H9 (cell line): ENCODE data around the gene RBFOX2. TPM values are rescaled to one million over a fixed set of nuclear protein-coding genes. Genes with fewer than 3 reads are reported as not detected.

ENCODE experiments used
- DNase-seq: peaks from one replicate; pipeline ENCODE4 v3.0.0-alpha.2; 2017
- H2AFZ ChIP-seq: one replicate; pipeline ENCODE4 v1.6.1; 2013; ENCODE audit warnings: mild to moderate bottlenecking, low read length, control low read depth, moderate library complexity
- H2AK5ac ChIP-seq: 2 replicates; pipeline ENCODE4 v1.6.1; 2013; ENCODE audit warnings: low read length, control low read depth, mixed read lengths; ENCODE audit not compliant: insufficient read length
- H2BK120ac ChIP-seq: one replicate; pipeline ENCODE4 v1.6.1; 2013; ENCODE audit warnings: low read depth, mild to moderate bottlenecking, low read length, control low read depth, inconsistent platforms; ENCODE audit not compliant: poor library complexity, severe bottlenecking
- H2BK12ac ChIP-seq: 2 replicates; pipeline ENCODE4 v1.6.1; 2013; ENCODE audit warnings: low read length, control low read depth, mixed read lengths, low read depth; ENCODE audit not compliant: insufficient read length
- H2BK15ac ChIP-seq: 2 replicates; pipeline ENCODE4 v1.6.1; 2013; ENCODE audit warnings: low read depth, low read length, control low read depth
- H2BK20ac ChIP-seq: one replicate; pipeline ENCODE4 v1.6.1; 2013; ENCODE audit warnings: low read depth, mild to moderate bottlenecking, low read length, control low read depth, inconsistent platforms; ENCODE audit not compliant: poor library complexity, severe bottlenecking
- H2BK5ac ChIP-seq: 2 replicates; pipeline ENCODE4 v1.6.1; 2013; ENCODE audit warnings: low read length, control low read depth, mixed read lengths; ENCODE audit not compliant: insufficient read length
- H3K14ac ChIP-seq: 2 replicates; pipeline ENCODE4 v1.6.1; 2013; ENCODE audit warnings: low read length, control low read depth; ENCODE audit not compliant: insufficient read depth
- H3K18ac ChIP-seq: 2 replicates; pipeline ENCODE4 v1.6.1; 2013; ENCODE audit warnings: low read depth, mild to moderate bottlenecking, mixed read lengths, low read length, control low read depth; ENCODE audit not compliant: insufficient read length
- H3K23ac ChIP-seq: 2 replicates; pipeline ENCODE4 v1.6.1; 2013; ENCODE audit warnings: low read length, control low read depth, mixed read lengths, low read depth; ENCODE audit not compliant: insufficient read length
- H3K23me2 ChIP-seq: 2 replicates; pipeline ENCODE4 v1.6.1; 2013; ENCODE audit warnings: low read depth, mild to moderate bottlenecking, mixed read lengths, low read length, control low read depth; ENCODE audit not compliant: insufficient read length, poor library complexity, severe bottlenecking
- H3K27ac ChIP-seq: 2 replicates; pipeline ENCODE4 v1.5.1; 2013; ENCODE audit warnings: low read length, control low read depth, mixed read lengths, low read depth; ENCODE audit not compliant: insufficient read length
- H3K27me3 ChIP-seq: 2 replicates; pipeline ENCODE4 v1.6.1; 2013; ENCODE audit warnings: low read length, control low read depth, inconsistent platforms; ENCODE audit not compliant: insufficient read depth
- H3K4ac ChIP-seq: 2 replicates; pipeline ENCODE4 v1.6.1; 2013; ENCODE audit warnings: low read depth, mild to moderate bottlenecking, control low read depth, inconsistent platforms, low read length, moderate library complexity
- H3K4me1 ChIP-seq: 2 replicates; pipeline ENCODE4 v1.6.1; 2013; ENCODE audit warnings: low read length, control low read depth, inconsistent platforms; ENCODE audit not compliant: insufficient read depth
- H3K4me2 ChIP-seq: 2 replicates; pipeline ENCODE4 v1.6.1; 2013; ENCODE audit warnings: low read length, control low read depth, mixed read lengths; ENCODE audit not compliant: insufficient read length, insufficient read depth
- H3K56ac ChIP-seq: 2 replicates; pipeline ENCODE4 v1.6.1; 2013; ENCODE audit warnings: low read depth, mild to moderate bottlenecking, mixed read lengths, low read length, control low read depth; ENCODE audit not compliant: insufficient read length
- H3K79me1 ChIP-seq: 2 replicates; pipeline ENCODE4 v1.6.1; 2013; ENCODE audit warnings: low read depth, mild to moderate bottlenecking, moderate library complexity, low read length, control low read depth, inconsistent platforms; ENCODE audit not compliant: insufficient read depth, poor library complexity, severe bottlenecking
- H3K79me2 ChIP-seq: 2 replicates; pipeline ENCODE4 v1.6.1; 2013; ENCODE audit warnings: low read length, control low read depth, inconsistent platforms; ENCODE audit not compliant: insufficient read depth
- H3K9ac ChIP-seq: 2 replicates; pipeline ENCODE4 v1.6.1; 2013; ENCODE audit warnings: low read length, control low read depth, mixed read lengths; ENCODE audit not compliant: insufficient read length; ENCODE audit errors: extremely low read depth
- H3K9me3 ChIP-seq: one replicate; pipeline ENCODE4 v1.6.1; 2013; ENCODE audit warnings: low read depth, low read length, inconsistent platforms; ENCODE audit not compliant: control insufficient read depth
- H3T11ph ChIP-seq: one replicate; pipeline ENCODE4 v1.6.1; 2013; ENCODE audit warnings: mild to moderate bottlenecking, low read length, control low read depth, inconsistent platforms
- H4K20me1 ChIP-seq: one replicate; pipeline ENCODE4 v1.6.1; 2013; ENCODE audit not compliant: control insufficient read depth, insufficient read length, insufficient read depth
- H4K5ac ChIP-seq: 2 replicates; pipeline ENCODE4 v1.6.1; 2013; ENCODE audit warnings: low read depth, mild to moderate bottlenecking, mixed read lengths, low read length, control low read depth; ENCODE audit not compliant: insufficient read length
- H4K8ac ChIP-seq: replicated peaks from 2 replicates; pipeline ENCODE4 v1.6.1; 2013; ENCODE audit warnings: low read length, control low read depth, mixed read lengths, low read depth; ENCODE audit not compliant: insufficient read length
- H4K91ac ChIP-seq: 2 replicates; pipeline ENCODE4 v1.6.1; 2013; ENCODE audit warnings: low read depth, mild to moderate bottlenecking, moderate library complexity, mixed read lengths, low read length, control low read depth; ENCODE audit not compliant: insufficient read length
- H3K27ac Mint-ChIP-seq, 3 experiments: 2 replicates in 2 of 3; 3 replicates in 1 of 3; pipeline ENCODE4 v1.8.0; 2020 to 2021; ENCODE audit warnings: mixed read lengths in 3 of 3, mild to moderate bottlenecking in 1 of 3, moderate library complexity in 1 of 3
- H3K27me3 Mint-ChIP-seq: 2 replicates; pipeline ENCODE4 v1.8.0; 2021; ENCODE audit warnings: low read depth, mild to moderate bottlenecking, moderate library complexity, mixed read lengths
- H3K36me3 Mint-ChIP-seq, 3 experiments: 2 replicates in 2 of 3; 3 replicates in 1 of 3; pipeline ENCODE4 v1.8.0; 2020 to 2021; ENCODE audit warnings: low read depth in 3 of 3, mixed read lengths in 3 of 3; ENCODE audit not compliant: insufficient read depth in 1 of 3
- H3K4me1 Mint-ChIP-seq, 2 experiments: 2 replicates each; pipeline ENCODE4 v1.8.0; 2020; ENCODE audit warnings: mixed read lengths in 2 of 2
- H3K4me3 Mint-ChIP-seq, 2 experiments: 2 replicates in 1 of 2; 3 replicates in 1 of 2; pipeline ENCODE4 v1.8.0; 2020 to 2021; ENCODE audit warnings: mild to moderate bottlenecking in 2 of 2, mixed read lengths in 2 of 2, moderate library complexity in 1 of 2
- H3K9me3 Mint-ChIP-seq, 2 experiments: 2 replicates in 1 of 2; 3 replicates in 1 of 2; pipeline ENCODE4 v1.8.0; 2020; ENCODE audit warnings: mild to moderate bottlenecking in 2 of 2, mixed read lengths in 2 of 2, moderate library complexity in 1 of 2
- WGBS: extraction: QIAGEN DNeasy Blood & Tissue Kit; methylation state at CpG from one replicate; pipeline ENCODE4 v1.1.7; 2013; ENCODE audit warnings: missing lambda C conversion rate, low lambda C conversion rate, mixed read lengths; ENCODE audit not compliant: insufficient read length; ENCODE audit errors: extremely low coverage; 5-methylcytosine and 5-hydroxymethylcytosine counted together
- total RNA-seq: library from RNA; stranded (reverse); gene quantifications from 2 replicates; pipeline ENCODE4 v1.2.1, GENCODE V29; 2021
- TF ChIP-seq, protein P1 (sequence below): fragments of 200-600 bp; sonication (generic); conservative IDR thresholded peaks from 3 replicates; pipeline ENCODE4 v1.8.0; 2021; ENCODE audit warnings: antibody characterized with exemption, mild to moderate bottlenecking

Gene RBFOX2
- total RNA-seq, 1 experiment from 2014 or later, result 84.7 TPM

DNA sequence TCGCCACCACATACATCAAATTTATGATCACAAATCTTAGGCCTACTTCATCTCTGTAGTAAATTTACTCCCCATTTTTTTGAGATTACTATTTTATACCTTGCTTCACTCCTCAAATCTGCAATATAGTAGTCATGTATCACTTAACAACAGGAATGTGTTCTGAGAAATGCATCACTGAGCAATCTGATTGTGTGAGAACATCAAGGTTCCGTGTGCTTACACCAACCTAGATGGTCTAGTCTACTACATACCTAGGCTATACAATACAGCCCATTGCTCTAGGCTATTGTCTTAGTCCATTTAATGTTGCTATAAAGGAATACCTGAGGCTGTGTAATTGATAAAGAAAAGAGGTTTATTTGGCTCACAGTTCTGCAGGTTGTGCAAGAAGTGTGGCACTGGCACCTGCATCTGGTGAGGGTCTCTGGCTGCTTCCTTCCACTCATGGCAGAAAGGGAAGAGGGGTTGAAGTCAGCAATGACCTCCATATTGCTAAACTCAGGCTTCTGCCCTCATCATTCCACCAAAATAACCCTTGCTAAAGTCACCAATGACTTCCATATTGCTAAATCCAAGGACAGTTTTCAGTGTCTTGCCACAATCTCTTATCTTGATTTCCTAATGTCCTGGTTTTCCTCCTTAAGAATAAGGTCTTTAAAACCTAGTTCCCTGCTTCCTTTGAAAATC, 140.3 kb downstream of the RBFOX2 start:
- no peak overlapping the region for H4K5ac ChIP-seq
- no peak overlapping the region for H3K56ac ChIP-seq
- no peaks in the 10 kb centered on the region for H3K9me3 ChIP-seq
- H3K14ac ChIP-seq, result no peak overlapping the region
- H3K79me1 ChIP-seq, result peaks cover 5% of the 10 kb centered on the region
- no peak overlapping the region for H2AK5ac ChIP-seq
- H2BK15ac ChIP-seq, result no peak overlapping the region
- no peak overlapping the region for H3K9ac ChIP-seq
- TF ChIP-seq, protein P1, sequence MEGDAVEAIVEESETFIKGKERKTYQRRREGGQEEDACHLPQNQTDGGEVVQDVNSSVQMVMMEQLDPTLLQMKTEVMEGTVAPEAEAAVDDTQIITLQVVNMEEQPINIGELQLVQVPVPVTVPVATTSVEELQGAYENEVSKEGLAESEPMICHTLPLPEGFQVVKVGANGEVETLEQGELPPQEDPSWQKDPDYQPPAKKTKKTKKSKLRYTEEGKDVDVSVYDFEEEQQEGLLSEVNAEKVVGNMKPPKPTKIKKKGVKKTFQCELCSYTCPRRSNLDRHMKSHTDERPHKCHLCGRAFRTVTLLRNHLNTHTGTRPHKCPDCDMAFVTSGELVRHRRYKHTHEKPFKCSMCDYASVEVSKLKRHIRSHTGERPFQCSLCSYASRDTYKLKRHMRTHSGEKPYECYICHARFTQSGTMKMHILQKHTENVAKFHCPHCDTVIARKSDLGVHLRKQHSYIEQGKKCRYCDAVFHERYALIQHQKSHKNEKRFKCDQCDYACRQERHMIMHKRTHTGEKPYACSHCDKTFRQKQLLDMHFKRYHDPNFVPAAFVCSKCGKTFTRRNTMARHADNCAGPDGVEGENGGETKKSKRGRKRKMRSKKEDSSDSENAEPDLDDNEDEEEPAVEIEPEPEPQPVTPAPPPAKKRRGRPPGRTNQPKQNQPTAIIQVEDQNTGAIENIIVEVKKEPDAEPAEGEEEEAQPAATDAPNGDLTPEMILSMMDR, result no peak
- H3K27ac Mint-ChIP-seq, result peak overlapping the region in 1 of 3 experiments; percentile 68; a peak in 1 of 7 replicates
- no peak overlapping the region for H2BK20ac ChIP-seq
- no peak overlapping the region for H2BK120ac ChIP-seq
- H3K4me3 Mint-ChIP-seq, result no peak overlapping the region
- WGBS, result no CpG with 5 or more reads among the region's 2 CpGs
- peaks cover 18 to 27% of the 10 kb centered on the region in 2 experiments for H3K4me1 Mint-ChIP-seq
- no peak overlapping the region for H2AFZ ChIP-seq
- no peaks in the 10 kb centered on the region; a peak in 1 of 7 replicates for H3K36me3 Mint-ChIP-seq
- no peak overlapping the region for H3K23ac ChIP-seq
- H3K27me3 Mint-ChIP-seq, result no peaks in the 10 kb centered on the region
- H4K8ac ChIP-seq, result no peak overlapping the region
- H3K4me2 ChIP-seq, result no peak overlapping the region
- DNase-seq, result no peak
- no peaks in the 10 kb centered on the region for H3K27me3 ChIP-seq
- no peak overlapping the region for H2BK5ac ChIP-seq
- H3K4ac ChIP-seq, result no peak overlapping the region
- 0 out of 2 replicates have a peak, but pooled peaks cover under 1% of the 10 kb centered on the region for H3K4me1 ChIP-seq
- H3K23me2 ChIP-seq, result no peaks in the 10 kb centered on the region
- no peaks in the 10 kb centered on the region for H3K9me3 Mint-ChIP-seq
- no peak overlapping the region for H4K91ac ChIP-seq
- peaks cover 5% of the 10 kb centered on the region; the same call in 1 of the 2 replicates for H3K79me2 ChIP-seq
- H4K20me1 ChIP-seq, result no peaks in the 10 kb centered on the region
- H3K27ac ChIP-seq, result no peak overlapping the region
- no peak overlapping the region for H2BK12ac ChIP-seq
- H3T11ph ChIP-seq, result no peak overlapping the region
- H3K18ac ChIP-seq, result no peak overlapping the region
